DMS114 treated with DMSO at 0.1 percent for 48 hours (cell line): ENCODE data around the gene AIFM3.

Experiments
- DNase-seq: peaks from one replicate; lab custom pipeline; 2025; ENCODE audit not compliant: unreplicated experiment; lab: John Stamatoyannopoulos, UW

Gene AIFM3

GRCh38 chr22:20973634-20974286 lies 6.7 kb downstream of the AIFM3 start:
- DNase-seq: no peak

- no peak for DNase-seq
Measured at GRCh38 chr22:20974336-20974955, 7.4 kb downstream of the AIFM3 start.

- no peak for DNase-seq
Measured at GRCh38 chr22:20975541-20976290, 8.7 kb downstream of the AIFM3 start.

DNA sequence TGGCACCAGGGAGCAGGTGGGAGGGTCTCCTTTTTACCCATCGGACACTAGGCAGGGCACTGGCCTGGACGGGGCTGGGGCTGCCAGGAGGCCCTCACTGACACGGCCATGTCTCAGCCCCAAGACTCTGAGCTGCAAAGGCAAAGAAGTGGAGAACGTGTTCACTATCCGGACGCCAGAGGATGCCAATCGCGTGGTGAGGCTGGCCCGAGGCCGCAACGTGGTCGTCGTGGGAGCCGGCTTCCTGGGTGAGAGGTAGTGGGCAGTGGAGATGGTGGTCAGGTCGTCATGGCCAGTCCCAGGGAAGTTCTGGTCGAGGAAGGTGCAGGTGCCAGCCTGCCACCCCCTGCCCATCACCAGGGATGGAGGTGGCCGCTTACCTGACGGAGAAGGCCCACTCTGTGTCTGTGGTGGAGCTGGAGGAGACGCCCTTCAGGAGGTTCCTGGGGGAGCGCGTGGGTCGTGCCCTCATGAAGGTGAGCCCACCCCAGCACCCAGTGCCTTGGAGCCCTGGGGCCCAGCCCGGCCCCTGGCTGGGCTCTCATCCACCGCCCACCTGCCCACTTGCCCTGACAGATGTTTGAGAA lies 9.3 kb downstream of the AIFM3 start:
- DNase-seq: no peak

- no peak for DNase-seq
Measured at GRCh38 chr22:20977019-20977418, 10.0 kb downstream of the AIFM3 start.

GRCh38 chr22:20977516-20978170 lies 10.6 kb downstream of the AIFM3 start:
- no peak for DNase-seq

DNA sequence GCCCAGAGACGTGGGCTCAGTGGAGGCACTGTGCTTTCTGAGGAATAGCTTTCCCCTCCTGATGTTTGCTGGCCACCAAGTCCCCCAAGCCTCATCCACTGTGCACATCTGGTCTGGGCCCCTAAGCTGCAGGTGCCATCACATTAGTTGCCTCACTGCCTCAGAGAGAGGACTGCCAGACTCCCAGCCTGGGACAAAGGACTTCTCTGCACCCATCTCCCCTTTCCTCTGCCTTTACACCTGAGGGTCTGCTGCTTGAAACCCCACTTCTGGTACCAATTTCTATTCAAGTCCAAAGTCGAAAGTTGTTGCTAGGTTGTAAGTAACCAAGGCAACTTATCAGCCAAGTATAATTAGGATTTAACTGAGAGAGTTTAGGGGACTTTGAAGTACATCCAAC lies 11.4 kb downstream of the AIFM3 start:
- no peak for DNase-seq

GRCh38 chr22:20979243-20979809 lies 12.3 kb downstream of the AIFM3 start:
- no peak for DNase-seq

DNA sequence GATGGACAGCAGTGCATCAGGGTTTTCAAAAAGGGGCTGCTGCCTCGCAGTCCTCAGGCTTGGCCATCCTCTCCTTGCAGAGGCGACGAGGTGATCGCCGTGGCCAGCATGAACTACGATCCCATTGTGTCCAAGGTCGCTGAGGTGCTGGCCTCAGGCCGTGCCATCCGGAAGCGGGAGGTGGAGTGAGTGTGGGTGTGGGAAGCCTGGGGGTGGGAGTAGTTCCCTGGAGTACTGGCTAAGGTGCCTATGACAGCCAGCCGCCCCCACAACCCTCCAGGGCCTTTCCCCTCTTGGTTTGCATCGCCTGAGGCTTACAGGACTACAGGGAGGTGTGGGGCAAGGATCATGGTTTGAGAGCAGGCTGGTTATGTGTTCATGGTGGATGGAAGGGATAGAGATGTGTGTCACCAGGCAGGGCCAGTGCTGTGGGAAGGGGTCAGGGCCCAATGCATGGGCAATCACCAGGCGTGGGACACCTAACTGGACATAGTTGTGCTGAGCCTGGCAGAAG lies 12.9 kb downstream of the AIFM3 start:
- no peak for DNase-seq

- no peak for DNase-seq
Measured at GRCh38 chr22:20980523-20980922, 13.5 kb downstream of the AIFM3 start.

DNA sequence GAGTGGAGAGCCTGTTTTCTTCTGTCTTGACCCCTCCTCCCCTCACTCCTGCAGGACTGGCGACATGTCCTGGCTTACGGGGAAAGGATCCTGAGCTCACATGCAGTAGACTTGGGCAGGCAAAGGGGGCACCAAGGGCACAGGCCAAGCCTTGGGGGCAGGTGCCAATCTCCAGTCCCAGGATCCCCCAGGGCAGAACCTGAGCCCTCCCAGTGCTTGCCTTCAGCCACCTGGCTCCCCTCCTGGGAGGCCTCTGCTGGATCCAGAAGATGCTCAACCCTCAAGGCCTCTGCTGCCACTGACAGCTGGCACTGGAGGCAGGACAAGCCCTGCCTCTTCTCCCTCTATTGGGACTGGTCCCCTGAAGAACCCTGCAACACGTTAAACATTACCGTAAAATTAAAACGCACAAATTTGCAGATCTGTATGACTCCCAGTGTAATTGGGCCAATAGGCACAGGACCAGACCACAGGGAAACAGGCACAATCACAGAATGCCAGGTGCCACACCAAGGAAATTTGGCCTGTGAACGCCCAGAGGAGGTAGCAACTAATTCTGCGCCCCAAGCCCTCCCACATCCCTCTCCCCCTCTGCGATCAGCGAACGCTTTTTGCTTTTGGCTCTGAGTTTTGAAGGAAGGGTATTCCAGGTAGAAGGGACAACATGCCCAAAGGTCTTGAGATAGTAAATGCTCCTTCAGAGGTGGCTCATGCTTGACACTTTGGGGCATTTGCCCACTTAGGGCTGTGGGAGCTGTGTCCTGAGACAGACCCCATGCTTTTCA lies 14.1 kb downstream of the AIFM3 start:
- no peak for DNase-seq

DNA sequence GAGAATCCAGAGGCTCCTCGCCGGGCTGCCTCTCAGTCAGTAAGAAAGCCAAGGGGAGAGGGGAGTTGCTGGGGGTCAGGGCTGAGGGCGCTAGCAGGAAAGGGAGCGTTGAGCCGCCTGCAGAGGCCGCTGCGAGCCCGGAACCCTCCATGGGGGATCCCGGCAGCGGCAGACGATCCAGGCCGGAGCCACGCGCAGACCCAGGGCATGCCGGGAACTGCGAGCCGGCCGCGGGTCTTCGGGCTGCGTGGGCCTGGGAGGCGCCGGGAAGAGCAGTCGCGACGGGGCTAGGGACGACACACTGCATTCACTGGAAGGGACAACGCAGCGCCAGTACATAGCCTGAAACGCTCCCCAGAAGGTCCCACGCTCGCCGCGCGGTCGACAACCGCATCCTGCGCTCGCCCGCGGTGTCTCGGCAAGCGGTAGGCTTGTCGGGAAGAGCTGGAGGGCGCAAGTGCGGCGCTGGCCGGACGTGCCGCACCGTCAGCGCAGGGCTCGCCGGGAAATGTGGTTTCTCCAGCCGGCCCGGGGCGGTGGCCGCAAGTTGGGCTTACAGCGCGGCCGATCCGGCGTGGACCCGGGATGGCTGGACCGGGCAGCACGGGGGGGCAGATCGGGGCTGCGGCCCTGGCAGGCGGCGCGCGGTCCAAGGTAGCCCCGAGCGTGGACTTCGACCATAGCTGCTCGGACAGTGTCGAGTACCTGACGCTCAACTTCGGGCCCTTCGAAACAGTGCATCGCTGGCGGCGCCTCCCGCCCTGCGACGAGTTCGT lies 14.9 kb downstream of the AIFM3 start, which contains the start of gene LZTR1:
TSS of gene LZTR1 (plus strand) at position 511 of the 776 bp plus-strand sequence. CDS start at position 586, 75 bp downstream.
- peak; percentile 58 for DNase-seq

- DNase-seq: no peak
Measured at GRCh38 chr22:20982563-20982882, 15.5 kb downstream of the AIFM3 start.

GRCh38 chr22:20983081-20983771 lies 16.2 kb downstream of the AIFM3 start:
- no peak for DNase-seq

GRCh38 chr22:20985720-20986119 lies 18.7 kb downstream of the AIFM3 start:
- DNase-seq: no peak

DNA sequence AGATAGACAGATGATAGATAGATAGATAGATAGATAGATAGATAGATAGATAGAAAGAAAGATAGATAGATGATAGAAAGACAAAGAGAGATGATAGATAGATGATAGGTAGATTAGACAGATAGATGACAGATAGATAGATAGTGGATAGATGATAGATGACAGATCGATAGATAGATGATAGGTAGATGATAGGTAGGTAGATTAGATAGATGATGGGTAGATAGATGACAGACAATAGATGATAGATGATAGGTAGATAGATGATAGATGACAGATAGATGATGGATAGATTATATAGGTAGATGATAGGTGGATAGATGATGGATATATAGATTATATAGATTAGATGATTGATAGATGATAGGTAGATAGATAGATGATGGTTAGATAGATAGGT lies 19.3 kb downstream of the AIFM3 start:
- no peak for DNase-seq

DNA sequence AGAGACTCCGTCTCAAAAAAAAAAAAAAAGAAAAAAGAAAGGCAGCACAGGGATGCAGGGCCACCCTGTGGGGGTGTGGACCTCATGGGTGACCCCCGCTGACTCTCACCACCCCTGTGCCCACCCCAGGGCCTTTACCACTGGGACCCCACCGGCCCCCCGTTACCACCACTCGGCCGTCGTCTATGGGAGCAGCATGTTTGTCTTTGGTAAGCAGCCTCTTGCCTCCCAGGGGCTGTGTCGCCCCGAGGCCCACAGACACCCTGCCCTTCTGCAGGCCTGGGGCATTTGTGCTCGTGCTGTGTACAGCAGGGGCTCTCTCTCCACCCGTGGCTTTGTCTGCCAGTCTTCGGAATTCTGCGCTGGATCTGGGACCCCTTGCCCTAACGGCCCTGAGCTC lies 20.3 kb downstream of the AIFM3 start:
- DNase-seq: no peak

- DNase-seq: no peak
Measured at GRCh38 chr22:20988573-20989322, 21.7 kb downstream of the AIFM3 start.
